ENCODE data around the gene C11orf21.
A peak's percentile ranks its signal among the peaks of the same experiment; 100 is the strongest.

Gene C11orf21

DNA sequence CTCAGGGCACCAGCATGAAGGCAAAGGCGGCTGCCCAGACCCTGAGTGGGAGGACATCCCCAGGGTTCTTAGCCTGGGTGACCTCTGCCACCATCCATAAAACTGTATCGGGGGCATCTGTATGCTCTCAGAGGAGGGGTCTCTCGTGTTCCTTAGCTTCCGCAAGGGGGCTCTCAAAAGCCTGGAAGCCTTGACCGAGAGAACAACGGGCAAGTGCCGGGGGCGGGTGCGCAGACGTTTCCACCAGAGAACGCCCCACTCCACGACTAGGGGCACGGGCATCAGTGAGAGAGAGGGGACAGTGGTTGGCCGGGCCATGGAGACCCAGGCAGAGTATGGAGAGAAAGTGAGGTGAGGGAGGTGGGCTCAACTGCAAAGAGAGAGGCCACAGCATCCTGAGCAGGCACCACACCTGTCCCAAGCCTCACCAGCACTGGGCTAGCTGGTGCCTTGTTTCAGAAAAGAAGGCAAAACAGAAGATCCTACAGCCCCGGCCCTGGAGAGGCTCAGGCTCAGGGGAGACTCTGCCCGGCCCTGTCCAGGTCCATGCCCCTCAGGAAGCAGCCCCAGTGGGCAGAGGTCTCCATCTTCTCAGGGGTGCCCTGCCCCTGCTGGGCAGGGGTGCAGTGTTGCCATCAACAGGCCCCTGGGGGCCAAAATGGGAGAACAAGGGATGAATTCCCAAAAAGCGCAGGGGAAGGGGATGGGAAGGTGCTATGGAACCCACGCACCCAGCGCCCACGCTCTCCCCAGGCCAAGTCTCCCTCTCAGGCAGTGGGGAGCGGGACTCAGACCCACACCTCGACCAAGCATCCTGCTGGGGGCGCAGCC lies 6.0 kb upstream of the C11orf21 start:
- no peak for DNase-seq

DNA sequence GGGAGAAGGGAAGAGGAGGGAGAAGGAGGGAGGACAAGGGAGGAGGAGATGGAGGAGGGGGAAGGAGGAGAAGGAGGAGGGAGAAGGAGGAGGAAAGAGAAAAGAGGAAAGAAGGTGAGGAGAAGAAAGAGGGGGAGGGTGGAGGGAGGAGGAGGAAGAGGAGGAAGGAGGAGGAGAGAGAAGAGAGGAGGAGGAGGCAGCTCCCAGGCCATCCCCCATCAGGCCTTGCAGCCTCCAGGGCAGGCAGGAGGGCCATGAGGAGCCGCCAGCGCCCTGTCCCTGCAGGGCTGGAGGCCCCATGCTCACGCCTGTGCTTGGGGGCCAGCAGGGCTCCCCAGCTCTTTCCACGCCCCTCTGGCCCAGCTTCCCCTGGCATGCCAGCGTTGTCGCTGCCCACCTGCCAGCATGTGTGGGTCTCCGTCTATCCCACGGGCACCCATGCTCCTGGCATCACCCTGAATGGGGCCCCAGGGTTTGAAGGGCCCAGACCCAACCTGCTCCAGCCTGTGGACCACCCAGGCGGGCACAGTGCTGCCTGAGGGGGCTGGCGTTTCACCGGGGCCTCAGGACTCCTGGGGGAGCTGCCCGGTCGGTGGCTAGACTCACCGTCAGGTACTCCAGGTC lies 5.3 kb upstream of the C11orf21 start:
- DNase-seq: no peak

DNA sequence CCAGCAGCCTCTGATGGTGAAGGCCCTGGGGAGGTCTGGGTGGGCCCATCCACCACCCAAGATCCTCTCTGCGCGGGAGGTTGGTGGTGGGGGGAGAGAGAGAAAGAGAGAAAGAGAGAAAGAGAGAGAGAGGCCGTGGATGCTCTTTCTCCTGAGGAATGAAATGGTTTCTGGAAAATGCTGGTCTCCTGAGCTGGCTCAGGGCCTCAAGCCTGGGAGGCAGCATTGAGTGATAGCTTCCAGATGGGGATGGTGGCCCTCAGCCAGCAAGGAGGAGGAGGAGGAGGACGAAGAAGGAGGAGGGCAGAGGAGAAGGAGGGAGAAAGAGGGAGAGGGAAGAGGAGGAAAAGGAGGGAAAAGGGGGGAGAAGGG lies 4.7 kb upstream of the C11orf21 start:
- DNase-seq: no peak

DNA sequence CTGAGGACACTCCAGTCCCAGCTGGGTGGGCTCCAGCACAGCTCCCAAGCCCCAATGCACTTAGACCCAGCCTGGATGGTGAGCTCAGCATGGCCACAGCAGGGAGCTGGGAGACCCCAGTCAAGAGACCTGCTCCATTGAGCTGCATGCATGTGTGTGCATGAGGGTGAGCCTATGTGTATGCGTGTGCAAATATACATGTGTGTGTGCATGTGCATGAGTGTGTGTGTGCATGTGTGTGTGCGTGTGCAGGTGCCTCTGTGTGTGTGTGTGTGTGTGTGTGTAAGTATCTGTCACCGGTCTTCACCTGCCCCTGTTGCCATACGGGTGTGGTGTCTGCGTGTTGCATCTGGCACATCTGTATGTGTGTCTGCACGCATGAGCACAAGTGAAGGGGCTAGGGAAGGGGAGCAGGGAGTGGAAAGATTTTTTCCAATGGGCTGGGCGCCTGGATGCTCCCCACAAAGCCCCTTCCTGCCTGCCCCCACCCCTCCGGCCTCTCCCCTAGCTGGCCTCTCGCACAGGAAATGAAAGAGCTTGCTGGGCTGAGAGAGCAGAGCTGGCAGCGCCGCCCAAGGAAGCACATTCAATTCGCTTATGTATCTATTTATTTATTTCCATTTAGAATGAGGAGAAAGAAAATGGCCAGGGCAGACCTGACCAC lies 4.2 kb upstream of the C11orf21 start:
- peak; percentile 53 to 54 for DNase-seq

DNA sequence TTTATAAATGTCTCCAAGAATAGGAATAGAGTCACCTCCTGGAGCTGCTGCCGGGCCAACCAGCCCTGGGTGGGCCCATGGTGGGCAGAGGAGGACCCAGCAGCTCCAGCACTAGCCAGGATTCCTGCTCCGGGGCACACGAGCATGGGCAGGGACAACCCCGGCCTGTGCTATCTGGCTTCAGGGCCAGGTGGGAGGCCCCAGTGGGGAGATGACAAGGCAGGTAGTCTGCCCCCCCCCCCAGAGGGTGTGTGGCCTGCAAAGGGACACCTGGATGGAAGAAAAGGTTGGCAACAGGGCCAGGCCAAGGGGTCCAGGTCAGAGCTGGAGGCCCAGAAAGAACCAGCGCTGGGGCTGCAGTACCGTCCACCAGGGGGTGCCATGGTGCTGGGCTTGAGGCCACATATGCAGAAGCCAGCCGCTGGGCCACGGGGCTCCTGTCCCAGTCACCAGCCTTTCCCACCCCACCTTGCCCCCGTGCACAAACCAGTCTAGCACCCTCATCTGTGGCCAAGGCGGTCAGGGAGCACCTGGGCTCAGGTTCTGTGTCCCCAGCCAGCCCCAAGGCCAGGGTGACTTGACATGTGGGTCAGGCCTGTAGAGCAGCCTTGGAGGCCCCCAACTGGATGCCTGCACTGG lies 3.5 kb upstream of the C11orf21 start:
- peak; percentile 47 to 64 for DNase-seq

DNA sequence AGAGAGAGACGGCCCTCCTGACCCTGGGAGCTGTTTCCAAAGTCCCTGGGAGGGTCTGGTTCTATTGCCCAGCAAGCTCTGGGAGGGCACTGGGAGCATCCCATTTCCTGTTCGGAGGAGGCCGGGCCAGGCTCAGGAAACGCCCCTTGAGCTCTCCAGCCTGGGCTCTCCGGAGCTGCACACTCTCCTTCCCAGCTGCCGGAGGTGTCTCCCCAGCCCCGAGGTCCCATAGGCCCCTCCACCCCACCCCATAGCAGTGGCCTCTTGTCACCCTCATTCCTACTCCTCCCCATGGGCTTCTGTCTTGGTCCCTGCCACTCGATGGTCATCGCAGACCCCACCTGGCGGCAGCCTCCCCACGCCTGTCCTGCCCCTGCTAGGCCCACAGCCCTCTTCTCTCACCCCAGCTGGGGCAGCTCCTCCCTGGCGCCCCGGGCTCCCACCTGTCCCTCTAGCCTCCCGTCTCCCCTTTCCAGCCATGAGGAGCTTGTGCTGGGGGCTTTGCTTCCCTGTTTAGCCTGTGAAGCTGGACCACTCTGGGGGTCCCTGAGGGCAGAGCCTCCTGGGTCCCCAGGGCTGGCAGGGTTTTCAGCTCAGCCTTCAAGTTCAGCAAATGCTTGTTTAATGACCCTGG lies 2.9 kb upstream of the C11orf21 start:
- no peak for DNase-seq

DNA sequence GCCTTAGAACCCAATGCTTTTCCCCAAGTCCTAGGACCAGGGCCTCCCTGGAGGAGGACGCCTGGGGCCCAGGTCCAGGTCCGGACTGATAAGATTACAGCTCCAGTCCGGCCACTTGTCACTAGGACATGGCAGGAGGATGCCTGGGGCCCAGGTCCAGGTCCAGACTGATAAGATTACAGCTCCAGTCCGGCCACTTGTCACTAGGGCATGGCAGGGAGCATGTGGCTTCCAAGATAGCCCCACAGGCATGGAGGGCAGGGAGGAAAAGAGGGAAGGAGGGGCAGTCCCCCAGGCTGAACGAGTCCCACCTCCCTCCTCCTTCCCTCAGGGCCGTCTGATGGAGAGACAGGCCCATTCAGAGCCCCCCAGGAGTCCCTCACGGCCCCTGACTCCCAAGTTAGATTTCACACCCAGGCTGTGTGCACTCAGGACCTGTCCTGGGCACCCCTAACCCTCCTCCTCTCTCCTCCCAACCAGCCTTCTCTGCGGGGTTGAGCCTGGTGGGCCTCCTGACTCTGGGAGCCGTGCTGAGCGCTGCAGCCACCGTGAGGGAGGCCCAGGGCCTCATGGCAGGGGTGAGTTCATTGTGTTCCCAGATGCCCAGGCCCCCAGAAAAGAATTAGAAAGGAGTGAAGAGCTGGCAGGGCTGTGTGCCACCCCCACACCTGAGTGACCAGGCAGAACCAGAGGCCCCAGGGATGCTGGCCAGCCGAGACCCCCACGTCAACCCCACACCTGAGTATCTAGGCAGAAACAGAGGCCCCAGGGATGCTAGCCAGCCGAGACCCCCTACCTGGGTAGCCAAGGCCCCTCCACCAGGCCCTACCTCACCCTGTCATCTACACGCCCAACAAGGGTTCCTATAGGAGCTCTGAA lies 2.1 kb upstream of the C11orf21 start:
- no peak for DNase-seq

DNA sequence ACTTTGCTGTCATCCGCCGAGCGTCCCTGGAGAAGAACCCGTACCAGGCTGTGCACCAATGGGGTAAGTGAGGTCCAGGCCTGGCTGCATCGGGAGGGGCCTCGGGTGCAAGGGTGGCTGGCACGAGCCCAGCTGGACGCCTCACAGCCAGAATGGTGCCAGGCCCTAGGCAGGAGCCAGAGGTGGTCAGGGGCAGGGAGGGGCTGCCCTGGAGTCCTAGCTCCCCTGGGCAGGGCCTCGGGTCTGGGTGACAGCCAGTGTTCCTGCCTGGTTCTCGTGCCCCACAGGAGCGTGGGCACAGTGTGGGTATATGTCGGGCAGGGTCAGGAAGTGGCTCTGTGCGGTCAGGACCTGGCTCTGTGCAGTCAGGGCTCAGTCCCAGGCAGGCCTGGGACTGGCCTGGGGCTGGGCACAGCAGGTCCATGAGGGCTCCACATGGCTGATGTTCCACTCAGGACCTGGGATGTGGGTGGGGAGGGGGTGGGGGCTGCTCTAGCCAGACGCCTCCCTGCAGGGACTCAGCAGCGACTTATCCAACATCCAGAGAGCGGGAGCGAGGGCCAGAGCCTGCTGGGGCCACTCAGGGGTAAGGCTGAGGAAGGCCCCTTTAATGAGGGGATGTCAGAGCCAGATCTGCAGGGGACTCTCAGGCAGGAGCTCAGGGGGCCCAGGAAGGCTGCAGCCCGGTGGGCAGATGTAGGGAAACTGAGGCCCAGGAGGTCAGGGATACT lies 1.3 kb upstream of the C11orf21 start:
- no peak for DNase-seq

DNA sequence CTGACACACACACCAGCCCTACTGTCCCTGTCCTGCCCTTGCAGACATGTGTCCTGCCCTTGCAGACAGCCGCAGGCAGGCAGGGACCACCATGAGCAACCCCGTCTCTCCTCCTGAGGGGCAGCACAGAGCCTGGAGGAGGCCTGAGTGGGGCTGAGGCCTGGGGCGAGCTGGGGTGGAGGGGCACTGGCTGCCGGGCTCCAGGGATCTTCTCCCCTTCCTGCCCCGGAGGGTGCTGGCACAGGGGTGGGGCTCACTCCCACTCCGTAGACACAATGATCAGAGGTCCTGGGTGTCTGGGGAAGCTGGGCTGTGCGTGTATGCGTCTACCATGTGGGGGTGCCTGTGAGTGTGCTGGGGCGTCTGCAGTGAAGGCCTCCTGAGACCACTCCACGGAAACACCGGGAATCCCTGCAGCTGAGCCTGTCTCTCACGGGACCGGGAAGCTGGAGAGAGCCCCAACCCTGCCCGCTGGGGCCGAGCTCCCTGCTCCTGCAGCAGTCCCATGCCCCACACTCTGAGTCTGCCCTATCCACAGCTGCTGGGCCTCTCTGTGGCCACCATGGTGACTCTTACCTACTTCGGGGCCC lies 683 bp upstream of the C11orf21 start:
- no peak for DNase-seq

DNA sequence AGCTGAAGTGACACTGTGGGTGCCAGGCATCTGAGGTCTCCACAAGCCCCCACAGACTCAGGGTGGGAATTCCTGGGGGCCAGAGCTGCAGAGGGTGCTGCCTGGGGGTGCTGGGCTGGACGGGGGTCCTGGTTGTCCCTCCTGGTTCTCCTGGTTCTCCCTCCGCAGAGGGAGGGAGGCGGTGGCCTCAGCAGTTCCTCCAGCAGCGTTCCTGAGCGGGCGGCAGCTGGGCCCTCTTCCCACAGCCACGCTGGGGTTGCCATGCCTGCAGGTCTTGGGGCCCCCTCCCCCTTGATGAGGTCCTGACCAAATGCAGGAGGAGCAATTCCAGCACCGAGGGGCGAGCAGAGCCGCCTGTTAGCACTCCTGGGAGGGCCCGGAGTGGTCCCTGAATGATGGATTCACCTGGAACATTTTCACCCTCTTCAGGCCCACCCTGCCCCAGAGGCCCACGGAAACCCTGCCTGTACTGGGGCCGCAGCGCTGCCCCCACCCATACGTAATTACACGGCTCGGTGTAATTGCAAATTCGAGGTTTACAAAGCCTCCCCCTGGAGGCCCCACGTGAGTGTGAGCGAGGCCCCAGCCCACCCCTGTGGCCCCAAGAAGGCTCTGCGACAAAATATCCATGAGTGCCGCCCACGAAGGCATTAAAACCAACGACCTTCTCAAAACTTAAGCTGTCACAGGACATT lies 635 bp downstream of the C11orf21 start:
- DNase-seq: no peak

DNA sequence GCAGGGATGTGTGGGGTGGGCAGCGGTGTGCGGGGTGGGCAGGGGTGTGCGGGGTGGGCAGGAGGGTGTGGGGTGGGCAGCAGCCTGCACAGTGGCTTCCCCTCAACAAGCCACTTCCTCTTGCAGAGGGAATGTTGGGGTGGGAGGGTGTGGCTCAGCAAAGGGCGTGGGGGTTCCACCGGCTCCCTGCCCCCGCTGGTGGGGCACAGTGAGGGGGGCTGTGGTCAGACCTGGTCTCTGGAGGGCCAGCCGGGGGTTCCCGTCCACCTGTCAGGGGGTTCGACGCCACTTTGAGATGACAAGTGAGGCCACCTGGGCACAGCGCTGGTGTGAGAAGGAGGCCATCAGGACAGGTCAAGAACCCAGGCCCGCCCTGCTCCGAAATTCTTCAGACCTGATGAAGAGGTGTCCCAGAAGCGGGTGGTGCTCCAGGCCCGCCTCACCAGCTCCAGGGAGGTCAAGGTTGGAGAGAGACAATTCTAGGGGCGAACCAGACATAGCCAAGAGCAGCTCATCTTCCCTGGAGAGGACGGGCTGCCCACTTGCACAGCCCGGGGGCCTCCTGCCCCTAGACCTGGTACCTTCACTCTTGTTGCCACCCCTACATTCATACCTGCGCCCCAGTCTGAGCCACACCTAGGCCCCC lies 1.3 kb downstream of the C11orf21 start:
- no peak for DNase-seq

DNA sequence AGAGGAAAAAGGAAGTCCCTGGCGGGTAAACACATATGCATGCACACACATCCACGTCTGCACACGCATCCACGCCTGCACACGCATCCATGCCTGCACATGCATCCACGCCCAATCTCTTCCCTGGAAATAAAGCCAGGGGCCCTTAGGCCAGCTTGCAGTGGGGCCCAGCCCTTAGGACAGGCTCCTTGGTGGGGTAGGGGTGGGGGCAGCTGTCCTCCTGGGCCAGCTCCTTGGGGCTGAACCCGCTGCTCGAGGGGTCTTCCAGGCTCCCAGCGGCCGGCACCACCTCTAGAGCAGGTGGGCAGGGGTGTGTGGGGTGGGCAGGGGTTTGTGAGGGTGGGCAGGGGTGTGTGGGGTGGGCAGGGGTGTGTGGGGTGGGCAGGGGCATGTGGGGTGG lies 1.9 kb downstream of the C11orf21 start:
- DNase-seq: no peak

DNA sequence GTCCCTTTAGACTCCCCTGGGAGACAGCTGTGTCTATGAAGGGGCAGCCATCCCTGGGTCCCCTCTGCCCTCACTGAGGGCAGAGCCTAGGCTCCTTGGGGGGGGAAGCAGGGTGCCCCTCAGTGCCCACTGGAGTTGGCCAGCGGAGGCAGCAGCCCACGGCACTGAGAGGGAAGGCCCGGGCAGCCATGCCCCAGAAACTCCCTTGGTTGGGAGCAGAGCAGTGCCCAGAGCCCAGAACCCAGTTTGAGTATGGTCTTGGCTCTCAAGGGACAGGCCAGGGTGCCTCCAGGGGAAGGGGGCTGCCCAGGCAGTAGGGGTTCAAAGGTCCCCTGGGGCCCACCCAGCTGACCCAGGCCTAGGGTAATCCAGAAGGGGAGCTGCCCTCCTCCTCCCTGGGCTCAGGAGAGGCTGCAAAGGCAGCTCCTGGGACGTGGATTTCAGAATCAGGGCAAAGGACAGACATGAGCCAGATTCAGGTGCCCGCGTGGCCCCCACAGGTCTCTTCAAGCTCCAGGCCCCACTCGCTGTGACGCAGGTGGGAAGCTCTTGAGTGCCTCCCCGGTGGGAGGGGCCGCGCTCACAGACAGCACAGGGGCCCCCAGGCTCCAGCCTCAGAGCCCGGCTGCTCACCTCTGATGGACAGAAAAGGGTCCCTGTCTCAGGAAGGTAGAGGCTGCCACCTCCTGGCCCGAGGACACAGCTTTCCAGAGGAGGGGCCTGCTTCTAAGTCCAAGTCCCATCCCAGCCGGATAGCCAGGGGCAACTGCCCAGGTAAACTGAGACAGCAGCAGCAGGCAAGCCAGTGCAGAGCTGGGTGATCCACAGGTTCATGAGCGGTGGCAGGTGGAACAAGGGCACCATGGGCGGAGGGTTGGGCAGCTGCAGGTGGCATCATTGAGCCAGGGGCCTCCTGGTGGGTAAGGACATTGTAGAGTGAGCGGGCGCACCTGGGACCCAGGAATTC lies 2.6 kb downstream of the C11orf21 start:
- no peak for DNase-seq

DNA sequence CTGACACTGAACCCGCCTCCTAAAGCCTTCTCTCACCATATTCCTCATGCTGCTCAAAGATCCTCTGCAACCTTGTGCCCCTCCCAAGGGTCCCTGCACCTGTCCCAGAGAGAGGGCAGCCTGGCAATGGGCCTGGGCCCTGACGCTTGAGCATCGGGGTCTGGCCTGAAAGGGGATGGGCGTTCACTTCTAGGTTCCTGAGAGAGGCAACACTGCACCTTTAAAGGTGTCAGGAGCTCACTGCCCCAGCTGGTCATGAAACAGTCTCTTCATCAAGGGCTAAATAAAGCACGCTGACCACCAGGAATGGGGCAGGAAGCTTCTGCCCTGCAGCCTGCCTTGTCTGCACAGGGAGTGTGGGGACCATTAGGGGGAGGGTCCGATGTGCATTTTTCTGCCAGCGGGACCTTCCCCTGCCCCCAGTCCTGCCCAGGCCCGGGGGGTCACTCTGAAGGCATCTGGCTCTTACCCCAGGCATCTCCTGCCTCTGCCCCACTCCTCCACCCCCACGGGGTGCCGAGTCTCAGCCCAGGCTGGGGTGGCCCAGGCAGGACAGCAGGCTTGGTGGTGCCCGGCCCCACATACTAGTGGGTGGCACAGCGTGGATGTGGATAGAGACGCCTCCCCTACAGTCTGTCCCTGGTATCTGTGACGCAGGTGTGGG lies 3.5 kb downstream of the C11orf21 start:
- DNase-seq: no peak

DNA sequence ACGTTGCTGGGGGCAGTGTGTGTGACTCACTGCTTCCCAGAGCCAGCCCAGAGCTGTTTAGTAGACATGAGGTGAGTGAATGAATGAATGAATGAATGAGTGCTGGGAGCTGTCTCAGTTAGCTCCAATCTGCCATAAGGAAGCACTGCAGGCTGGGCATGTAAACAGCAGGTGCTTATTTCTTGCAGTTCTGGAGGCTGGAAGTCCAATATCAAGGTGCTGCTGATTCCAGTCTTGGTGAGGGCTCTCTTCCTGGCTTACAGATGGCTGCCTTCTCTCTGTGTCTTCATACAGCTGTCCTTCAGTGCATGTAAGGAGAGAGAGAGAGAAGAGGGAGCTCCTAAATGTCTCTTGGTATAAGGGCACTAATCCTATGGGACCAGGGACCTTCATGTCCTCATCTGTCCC lies 4.1 kb downstream of the C11orf21 start:
- no peak for DNase-seq

DNA sequence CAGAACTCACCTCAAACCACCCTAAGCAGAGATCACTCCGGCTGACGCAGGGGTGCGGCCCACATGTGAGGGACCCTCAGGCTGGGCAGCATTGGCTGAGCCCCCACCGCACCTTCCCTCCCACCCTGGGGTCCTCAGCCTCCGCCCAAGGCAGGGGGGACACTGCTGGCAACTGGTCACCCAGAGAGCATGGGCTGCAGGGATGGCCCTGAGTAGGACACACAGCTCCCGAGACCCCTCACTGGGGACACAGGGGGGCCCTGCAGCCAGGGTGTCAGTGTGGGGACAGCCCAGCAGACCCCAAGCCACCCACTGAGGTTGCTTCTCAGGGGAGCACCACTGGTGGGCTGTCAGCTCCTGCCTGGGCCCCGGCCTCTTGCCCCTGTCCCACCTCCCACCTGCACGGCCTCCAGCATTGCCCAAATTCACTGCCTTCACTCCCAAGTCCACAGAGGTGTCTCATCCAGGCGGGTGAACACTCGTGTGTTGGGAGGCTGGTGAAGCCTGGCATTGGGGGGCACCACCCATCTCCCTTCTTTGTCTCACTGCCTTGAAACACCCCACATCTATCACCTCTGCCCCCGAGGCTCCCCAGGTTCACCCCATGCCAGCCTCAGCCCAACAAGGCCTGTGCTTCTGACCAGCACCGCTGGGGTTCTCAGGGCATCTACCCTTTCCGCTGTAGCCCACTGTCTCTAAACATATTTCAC lies 4.7 kb downstream of the C11orf21 start:
- DNase-seq: no peak

All from Kasumi-1 (cell line).